Astrocyte of the spinal cord (primary cell): ENCODE data around the gene RHOT1.

Experiments used
- DNase-seq: peaks from one replicate; pipeline ENCODE4 v3.0.0; 2011; ENCODE audit warnings: low read depth, low spot score
- H3K4me3 ChIP-seq: 2 replicates; pipeline ENCODE4 v1.5.1; 2011; ENCODE audit warnings: low read depth, mild to moderate bottlenecking, low read length, moderate library complexity
- CTCF ChIP-seq: IDR thresholded peaks from 2 replicates; pipeline ENCODE4 v1.5.1; 2012; ENCODE audit warnings: low read depth, mild to moderate bottlenecking, low read length, inconsistent platforms
- in situ Hi-C: cut with HindIII; loops from 2 replicates; pipeline ENCODE4 v1.10.0; 2017; ENCODE audit warnings: low sequenced_read_pairs

The RHOT1 gene

GRCh38 chr17:32185875-32186274 lies 43.6 kb downstream of the RHOT1 start:
- in situ Hi-C loops: no loop called here
- H3K4me3 ChIP-seq: no peak overlapping the region
- no peak for DNase-seq
- TF ChIP-seq CTCF: no peak

GRCh38 chr17:32187271-32187670 lies 45.0 kb downstream of the RHOT1 start:
- DNase-seq: no peak
- no peak overlapping the region for H3K4me3 ChIP-seq
- TF ChIP-seq CTCF: no peak
- in situ Hi-C loops: no loop called here

DNA sequence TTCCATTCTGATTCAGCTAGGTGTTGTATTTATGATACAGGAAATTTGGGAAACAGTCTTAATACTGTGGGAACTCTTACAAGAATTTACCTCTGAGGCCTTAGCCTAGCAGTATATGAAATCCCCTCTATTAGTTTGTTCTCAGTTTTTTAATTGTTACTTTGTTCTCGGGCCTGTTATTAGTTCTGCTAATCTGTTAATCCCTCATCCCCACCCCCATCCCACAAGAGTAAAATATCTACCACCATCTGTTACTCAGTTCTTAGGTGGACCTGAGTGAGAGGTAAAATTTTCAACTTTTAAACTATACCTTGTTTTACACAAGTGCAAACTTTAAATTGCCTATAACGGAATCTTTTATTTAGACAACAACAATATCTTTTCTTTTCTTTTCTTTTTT lies 47.0 kb downstream of the RHOT1 start:
- DNase-seq: no peak
- TF ChIP-seq CTCF: no peak
- H3K4me3 ChIP-seq: no peak overlapping the region
- in situ Hi-C loops: no loop called here

GRCh38 chr17:32191306-32191705 lies 49.0 kb downstream of the RHOT1 start:
- DNase-seq: peak; percentile 42
- in situ Hi-C loops: no loop called here
- no peak for TF ChIP-seq CTCF
- no peak overlapping the region for H3K4me3 ChIP-seq

- peak; percentile 43 for DNase-seq
- no peak overlapping the region for H3K4me3 ChIP-seq
- no peak for TF ChIP-seq CTCF
- in situ Hi-C loops: no loop called here
Observed at GRCh38 chr17:32192379-32192778, 50.1 kb downstream of the RHOT1 start.

DNA sequence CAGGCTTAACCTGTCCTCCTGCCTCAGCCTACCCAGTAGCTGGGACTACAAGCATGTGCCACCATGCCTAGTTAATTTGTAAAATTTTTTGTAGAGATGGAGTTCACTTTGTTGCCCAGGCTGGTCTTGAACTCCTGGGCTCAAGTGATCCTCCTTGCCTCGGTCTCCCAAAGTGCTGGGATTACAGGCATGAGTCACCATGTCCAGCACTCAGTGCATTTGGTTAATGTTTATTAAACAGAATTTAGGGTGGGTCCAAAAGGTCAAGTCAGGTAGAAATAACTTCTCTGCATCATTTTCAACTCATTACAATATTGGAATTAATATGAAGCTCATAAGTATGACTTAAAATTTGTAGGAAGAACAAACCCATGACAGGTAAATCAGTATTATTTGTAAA lies 55.7 kb downstream of the RHOT1 start:
- no peak for DNase-seq
- no peak for TF ChIP-seq CTCF
- in situ Hi-C loops: no loop called here
- H3K4me3 ChIP-seq: no peak overlapping the region

DNA sequence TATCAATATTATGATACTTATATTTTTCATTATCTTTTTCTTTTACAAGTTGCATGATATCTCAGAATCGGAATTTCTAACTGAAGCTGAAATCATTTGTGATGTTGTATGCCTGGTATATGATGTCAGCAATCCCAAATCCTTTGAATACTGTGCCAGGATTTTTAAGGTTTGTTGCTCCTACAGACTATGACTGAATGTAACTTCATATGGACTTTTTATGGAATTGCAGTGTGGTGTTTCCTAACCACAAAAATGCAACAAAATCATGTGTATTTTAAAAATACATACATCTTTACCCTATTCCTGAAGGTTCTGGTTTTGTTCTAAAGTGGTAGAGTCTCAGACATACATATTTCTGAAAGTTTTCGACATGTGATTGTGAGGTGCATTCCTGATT lies 64.6 kb downstream of the RHOT1 start:
- in situ Hi-C loops: no loop called here

More for the DNA sequence above, 64.6 kb downstream of the RHOT1 start:
- H3K4me3 ChIP-seq: no peak overlapping the region
- peak; percentile 24 for DNase-seq
- TF ChIP-seq CTCF: no peak
